ENCODE results near the gene PDLIM7.
"Not testable (repeated sequence)": the region's sequence is repeated elsewhere in the genome, so short reads cannot be mapped to it uniquely, and the experiment has no call there.

Gene PDLIM7

GRCh38 chr5:177535125-177535524 is 37.7 kb upstream of the PDLIM7 start:
- peaks cover 11 to 36% (median 35%) of the 10 kb centered on the region in 5 donors for H3K4me1 ChIP-seq (ENCODE audit: control insufficient read depth in 5 of 5, insufficient read depth in 5 of 5, low read length in 5 of 5)
- no peaks in the 10 kb centered on the region for H3K9me3 ChIP-seq (ENCODE audit: control insufficient read depth in 5 of 5, low read length in 5 of 5)
- no peak overlapping the region for H3K27ac ChIP-seq (ENCODE audit: low read depth, low read length)
- H3K36me3 ChIP-seq (ENCODE audit: control insufficient read depth in 5 of 5, insufficient read depth in 5 of 5, low read length in 5 of 5): peaks cover 0 to 78% (median 65%) of the 10 kb centered on the region in 5 donors
- no peak overlapping the region for H3K4me3 ChIP-seq (ENCODE audit: low read depth in 1 of 5, low read length in 5 of 5)
- no peaks in the 10 kb centered on the region for H3K27me3 ChIP-seq (ENCODE audit: control insufficient read depth in 5 of 5, insufficient read depth in 4 of 5, low read length in 5 of 5)
- no peak overlapping the region for H3K9ac ChIP-seq (ENCODE audit: low read length in 5 of 5)

- H3K9me3 ChIP-seq (ENCODE audit: control insufficient read depth in 5 of 5, low read length in 5 of 5); H3K27ac ChIP-seq (ENCODE audit: low read depth, low read length); H3K4me3 ChIP-seq (ENCODE audit: low read depth in 1 of 5, low read length in 5 of 5); H3K9ac ChIP-seq (ENCODE audit: low read length in 5 of 5); H3K27me3 ChIP-seq (ENCODE audit: control insufficient read depth in 5 of 5, insufficient read depth in 4 of 5, low read length in 5 of 5): not testable (repeated sequence)
- peaks cover 11 to 30% (median 28%) of the 10 kb centered on the region in 5 donors for H3K4me1 ChIP-seq (ENCODE audit: control insufficient read depth in 5 of 5, insufficient read depth in 5 of 5, low read length in 5 of 5)
- H3K36me3 ChIP-seq (ENCODE audit: control insufficient read depth in 5 of 5, insufficient read depth in 5 of 5, low read length in 5 of 5): peaks cover 0 to 85% (median 72%) of the 10 kb centered on the region in 5 donors
These were observed 37.0 kb upstream of the PDLIM7 start for GRCh38 chr5:177534433-177534832.

GRCh38 chr5:177531209-177531940 is 34.0 kb upstream of the PDLIM7 start:
- no peak overlapping the region for H3K9ac ChIP-seq (ENCODE audit: low read length in 5 of 5)
- no peaks in the 10 kb centered on the region for H3K9me3 ChIP-seq (ENCODE audit: control insufficient read depth in 5 of 5, low read length in 5 of 5)
- no peak overlapping the region for H3K4me3 ChIP-seq (ENCODE audit: low read depth in 1 of 5, low read length in 5 of 5)
- peaks cover 0 to 90% (median 78%) of the 10 kb centered on the region in 5 donors for H3K36me3 ChIP-seq (ENCODE audit: control insufficient read depth in 5 of 5, insufficient read depth in 5 of 5, low read length in 5 of 5)
- no peak overlapping the region for H3K27ac ChIP-seq (ENCODE audit: low read depth, low read length)
- H3K27me3 ChIP-seq (ENCODE audit: control insufficient read depth in 5 of 5, insufficient read depth in 4 of 5, low read length in 5 of 5): no peaks in the 10 kb centered on the region
- H3K4me1 ChIP-seq (ENCODE audit: control insufficient read depth in 5 of 5, insufficient read depth in 5 of 5, low read length in 5 of 5): no peaks in the 10 kb centered on the region

- Histone ChIP-seq H3K9me3 (ENCODE audit: control insufficient read depth in 5 of 5, low read length in 5 of 5) (no peaks in the 10 kb centered on the region), H3K36me3 (ENCODE audit: control insufficient read depth in 5 of 5, insufficient read depth in 5 of 5, low read length in 5 of 5) (peaks cover 0 to 90% (median 79%) of the 10 kb centered on the region in 5 donors), H3K4me3 (ENCODE audit: low read depth in 1 of 5, low read length in 5 of 5) (no peak overlapping the region), H3K4me1 (ENCODE audit: control insufficient read depth in 5 of 5, insufficient read depth in 5 of 5, low read length in 5 of 5) (no peaks in the 10 kb centered on the region), H3K27me3 (ENCODE audit: control insufficient read depth in 5 of 5, insufficient read depth in 4 of 5, low read length in 5 of 5) (no peaks in the 10 kb centered on the region), H3K9ac (ENCODE audit: low read length in 5 of 5) (no peak overlapping the region), H3K27ac (ENCODE audit: low read depth, low read length) (no peak overlapping the region)
These were observed 33.2 kb upstream of the PDLIM7 start for GRCh38 chr5:177530638-177531037.

- Histone ChIP-seq H3K9me3 (ENCODE audit: control insufficient read depth in 5 of 5, low read length in 5 of 5) (no peaks in the 10 kb centered on the region), H3K4me1 (ENCODE audit: control insufficient read depth in 5 of 5, insufficient read depth in 5 of 5, low read length in 5 of 5) (no peaks in the 10 kb centered on the region), H3K27me3 (ENCODE audit: control insufficient read depth in 5 of 5, insufficient read depth in 4 of 5, low read length in 5 of 5) (no peaks in the 10 kb centered on the region), H3K9ac (ENCODE audit: low read length in 5 of 5) (no peak overlapping the region), H3K4me3 (ENCODE audit: low read depth in 1 of 5, low read length in 5 of 5) (no peak overlapping the region), H3K36me3 (ENCODE audit: control insufficient read depth in 5 of 5, insufficient read depth in 5 of 5, low read length in 5 of 5) (peaks cover 0 to 94% (median 89%) of the 10 kb centered on the region in 5 donors), H3K27ac (ENCODE audit: low read depth, low read length) (no peak overlapping the region)
These were observed 32.1 kb upstream of the PDLIM7 start for GRCh38 chr5:177529247-177530203.

GRCh38 chr5:177528631-177529030 is 31.2 kb upstream of the PDLIM7 start:
- Histone ChIP-seq H3K36me3 (ENCODE audit: control insufficient read depth in 5 of 5, insufficient read depth in 5 of 5, low read length in 5 of 5) (peaks cover 0 to 97% (median 91%) of the 10 kb centered on the region in 5 donors), H3K4me1 (ENCODE audit: control insufficient read depth in 5 of 5, insufficient read depth in 5 of 5, low read length in 5 of 5) (no peaks in the 10 kb centered on the region)

GRCh38 chr5:177527595-177527994 is 30.2 kb upstream of the PDLIM7 start:
- H3K27ac ChIP-seq (ENCODE audit: low read depth, low read length): no peak overlapping the region
- H3K4me1 ChIP-seq (ENCODE audit: control insufficient read depth in 5 of 5, insufficient read depth in 5 of 5, low read length in 5 of 5): no peaks in the 10 kb centered on the region
- no peak overlapping the region for H3K9ac ChIP-seq (ENCODE audit: low read length in 5 of 5)
- no peak overlapping the region for H3K4me3 ChIP-seq (ENCODE audit: low read depth in 1 of 5, low read length in 5 of 5)
- peaks cover 0 to 94% (median 91%) of the 10 kb centered on the region in 5 donors for H3K36me3 ChIP-seq (ENCODE audit: control insufficient read depth in 5 of 5, insufficient read depth in 5 of 5, low read length in 5 of 5)
- no peaks in the 10 kb centered on the region for H3K27me3 ChIP-seq (ENCODE audit: control insufficient read depth in 5 of 5, insufficient read depth in 4 of 5, low read length in 5 of 5)
- no peaks in the 10 kb centered on the region for H3K9me3 ChIP-seq (ENCODE audit: control insufficient read depth in 5 of 5, low read length in 5 of 5)

More at GRCh38 chr5:177528631-177529030, 31.2 kb upstream of the PDLIM7 start:
- H3K9ac ChIP-seq (ENCODE audit: low read length in 5 of 5): no peak overlapping the region
- no peak overlapping the region for H3K27ac ChIP-seq (ENCODE audit: low read depth, low read length)
- H3K9me3 ChIP-seq (ENCODE audit: control insufficient read depth in 5 of 5, low read length in 5 of 5): no peaks in the 10 kb centered on the region
- no peak overlapping the region for H3K4me3 ChIP-seq (ENCODE audit: low read depth in 1 of 5, low read length in 5 of 5)
- no peaks in the 10 kb centered on the region for H3K27me3 ChIP-seq (ENCODE audit: control insufficient read depth in 5 of 5, insufficient read depth in 4 of 5, low read length in 5 of 5)

GRCh38 chr5:177526791-177527190 is 29.4 kb upstream of the PDLIM7 start:
- Histone ChIP-seq H3K9me3 (ENCODE audit: control insufficient read depth in 5 of 5, low read length in 5 of 5) (no peaks in the 10 kb centered on the region), H3K4me3 (ENCODE audit: low read depth in 1 of 5, low read length in 5 of 5) (no peak overlapping the region), H3K27me3 (ENCODE audit: control insufficient read depth in 5 of 5, insufficient read depth in 4 of 5, low read length in 5 of 5) (no peaks in the 10 kb centered on the region), H3K36me3 (ENCODE audit: control insufficient read depth in 5 of 5, insufficient read depth in 5 of 5, low read length in 5 of 5) (peaks cover 0 to 91% (median 88%) of the 10 kb centered on the region in 5 donors), H3K9ac (ENCODE audit: low read length in 5 of 5) (no peak overlapping the region), H3K4me1 (ENCODE audit: control insufficient read depth in 5 of 5, insufficient read depth in 5 of 5, low read length in 5 of 5) (no peaks in the 10 kb centered on the region), H3K27ac (ENCODE audit: low read depth, low read length) (no peak overlapping the region)

- Histone ChIP-seq H3K4me1 (ENCODE audit: control insufficient read depth in 5 of 5, insufficient read depth in 5 of 5, low read length in 5 of 5) (no peaks in the 10 kb centered on the region), H3K9me3 (ENCODE audit: control insufficient read depth in 5 of 5, low read length in 5 of 5) (no peaks in the 10 kb centered on the region), H3K27ac (ENCODE audit: low read depth, low read length) (no peak overlapping the region), H3K4me3 (ENCODE audit: low read depth in 1 of 5, low read length in 5 of 5) (no peak overlapping the region), H3K27me3 (ENCODE audit: control insufficient read depth in 5 of 5, insufficient read depth in 4 of 5, low read length in 5 of 5) (no peaks in the 10 kb centered on the region), H3K36me3 (ENCODE audit: control insufficient read depth in 5 of 5, insufficient read depth in 5 of 5, low read length in 5 of 5) (peaks cover 0 to 91% (median 88%) of the 10 kb centered on the region in 5 donors), H3K9ac (ENCODE audit: low read length in 5 of 5) (no peak overlapping the region)
These were observed 28.8 kb upstream of the PDLIM7 start for GRCh38 chr5:177526191-177526590.
